H1 (cell line): Measurements from ENCODE around the gene EMX2. TPM values are rescaled to one million over a fixed set of nuclear protein-coding genes. Genes with fewer than 3 reads are reported as not detected.

ENCODE experiments used
- CTCF ChIA-PET: fragments of 300-600 bp; sonication (Branson Sonifier 250); formaldehyde crosslinking; loops from one replicate; lab custom pipeline; 2021; ENCODE audit not compliant: partially characterized antibody; lab: Charles Lee
- POLR2A ChIA-PET: fragments of 300-600 bp; sonication (Branson Sonifier 250); formaldehyde crosslinking; loops from one replicate; lab custom pipeline; 2021; ENCODE audit warnings: inconsistent platforms; ENCODE audit not compliant: partially characterized antibody; lab: Charles Lee
- DNase-seq, 2 experiments: peaks; one replicate each; pipeline versions ENCODE4 v3.0.0 to v3.0.0-alpha.2; 2010 to 2022; ENCODE audit warnings: low spot score in 2 of 2, low read depth in 1 of 2, mixed read lengths in 1 of 2
- FAIRE-seq: peaks from 2 replicates; lab custom pipeline; 2011; peaks lifted over from hg19 to GRCh38; lab: Jason Lieb, UNC
- H2AFZ ChIP-seq: 2 replicates; pipeline ENCODE4 v1.8.1; 2012; ENCODE audit warnings: low read length, inconsistent platforms
- H2AK5ac ChIP-seq: 2 replicates; pipeline ENCODE4 v1.6.1; 2013; ENCODE audit warnings: low read depth, low read length
- H2BK120ac ChIP-seq: replicated peaks from 2 replicates; pipeline ENCODE3; 2013; ENCODE audit warnings: low read depth, low read length, inconsistent platforms
- H2BK12ac ChIP-seq: 2 replicates; pipeline ENCODE4 v1.6.1; 2013; ENCODE audit warnings: low read depth, low read length
- H2BK15ac ChIP-seq: 2 replicates; pipeline ENCODE4 v1.6.1; 2013; ENCODE audit warnings: low read length
- H2BK20ac ChIP-seq: 2 replicates; pipeline ENCODE4 v1.6.1; 2013; ENCODE audit warnings: low read length
- H2BK5ac ChIP-seq: 2 replicates; pipeline ENCODE4 v1.6.1; 2013; ENCODE audit warnings: low read depth, low read length
- H3K14ac ChIP-seq: 2 replicates; pipeline ENCODE4 v1.6.1; 2013; ENCODE audit warnings: inconsistent platforms; ENCODE audit not compliant: insufficient read length
- H3K18ac ChIP-seq: 2 replicates; pipeline ENCODE4 v1.6.1; 2013; ENCODE audit warnings: low read length; ENCODE audit errors: extremely low read depth
- H3K23ac ChIP-seq: 2 replicates; pipeline ENCODE4 v1.6.1; 2013; ENCODE audit warnings: inconsistent platforms; ENCODE audit not compliant: insufficient read length
- H3K23me2 ChIP-seq: 2 replicates; pipeline ENCODE4 v1.6.1; 2013; ENCODE audit warnings: low read depth, low read length
- H3K27ac ChIP-seq: 2 replicates; pipeline ENCODE4 v1.6.1; 2011; ENCODE audit warnings: low read depth, low read length, inconsistent platforms
- H3K27me3 ChIP-seq, 4 experiments: replicated peaks in 1 of 4; 1 replicate in 1 of 4; 2 replicates in 3 of 4; pipeline versions ENCODE4 v1.6.1 to v1.8.1; 2011 to 2013; ENCODE audit warnings: low read length in 3 of 4, mild to moderate bottlenecking in 3 of 4, inconsistent platforms in 2 of 4, mixed read lengths in 2 of 4, moderate library complexity in 1 of 4; ENCODE audit not compliant: control insufficient read depth in 3 of 4, insufficient read depth in 3 of 4; ENCODE audit errors: extremely low read depth in 1 of 4
- H3K36me3 ChIP-seq, 4 experiments: 2 replicates each; pipeline versions ENCODE4 v1.6.1 to v1.8.1; 2011 to 2013; ENCODE audit warnings: mild to moderate bottlenecking in 4 of 4, low read length in 3 of 4, moderate library complexity in 2 of 4, control low read depth in 1 of 4, inconsistent platforms in 1 of 4; ENCODE audit not compliant: insufficient read depth in 4 of 4, control insufficient read depth in 2 of 4
- H3K4ac ChIP-seq: replicated peaks from 2 replicates; pipeline ENCODE3; 2013; ENCODE audit warnings: low read length, low read depth, mixed read lengths, inconsistent platforms; ENCODE audit not compliant: insufficient read length
- H3K4me1 ChIP-seq, 4 experiments: replicated peaks in 1 of 4; 1 replicate in 1 of 4; 2 replicates in 3 of 4; pipeline versions ENCODE4 v1.6.1 to v1.8.1; 2011 to 2013; ENCODE audit warnings: low read length in 3 of 4, inconsistent platforms in 2 of 4, mixed read lengths in 1 of 4; ENCODE audit not compliant: insufficient read depth in 4 of 4, control insufficient read depth in 3 of 4
- H3K4me2 ChIP-seq, 2 experiments: 2 replicates each; pipeline versions ENCODE4 v1.6.1 to v1.8.1; 2011 to 2013; ENCODE audit warnings: low read depth in 2 of 2, low read length in 2 of 2, control low read depth in 1 of 2, inconsistent platforms in 1 of 2, mild to moderate bottlenecking in 1 of 2; ENCODE audit not compliant: insufficient read depth in 1 of 2
- H3K4me3 ChIP-seq, 4 experiments: fragments of 200-600, 300-600 bp in 1 of 4; sonication (generic), shearing (Covaris generic), sonication (Bioruptor Twin) in 1 of 4; 2 replicates each; pipeline versions ENCODE4 v1.5.1 to v1.8.1; 2011 to 2016; ENCODE audit warnings: low read length in 4 of 4, low read depth in 3 of 4, control low read depth in 2 of 4, inconsistent platforms in 2 of 4, mild to moderate bottlenecking in 2 of 4, mixed read lengths in 1 of 4, moderate library complexity in 1 of 4; ENCODE audit not compliant: insufficient read depth in 2 of 4; ENCODE audit errors: extremely low read depth in 1 of 4
- H3K56ac ChIP-seq: replicated peaks from 2 replicates; pipeline ENCODE3; 2013; ENCODE audit warnings: low read depth, mild to moderate bottlenecking, mixed read lengths, low read length, inconsistent platforms; ENCODE audit not compliant: insufficient read length
- H3K79me1 ChIP-seq: 2 replicates; pipeline ENCODE4 v1.6.1; 2013; ENCODE audit warnings: low read depth, low read length, control low read depth
- H3K79me2 ChIP-seq, 2 experiments: 2 replicates each; pipeline versions ENCODE4 v1.6.1 to v1.8.1; 2012 to 2013; ENCODE audit warnings: low read length in 2 of 2, mild to moderate bottlenecking in 2 of 2, inconsistent platforms in 1 of 2; ENCODE audit not compliant: insufficient read depth in 2 of 2, control insufficient read depth in 1 of 2
- H3K9ac ChIP-seq, 4 experiments: replicated peaks in 1 of 4; 1 replicate in 1 of 4; 2 replicates in 3 of 4; pipeline versions ENCODE4 v1.6.1 to v1.8.1; 2011 to 2013; ENCODE audit warnings: low read depth in 3 of 4, low read length in 3 of 4, control low read depth in 2 of 4, mild to moderate bottlenecking in 2 of 4, moderate library complexity in 2 of 4, inconsistent platforms in 1 of 4; ENCODE audit errors: extremely low read depth in 1 of 4
- H3K9me3 ChIP-seq, 2 experiments: 2 replicates each; pipeline versions ENCODE4 v1.6.1 to v1.8.1; 2012 to 2013; ENCODE audit warnings: mild to moderate bottlenecking in 2 of 2, moderate library complexity in 2 of 2, control low read depth in 1 of 2, inconsistent platforms in 1 of 2, low read depth in 1 of 2, low read length in 1 of 2, mixed read lengths in 1 of 2; ENCODE audit not compliant: insufficient read depth in 2 of 2
- H4K20me1 ChIP-seq, 2 experiments: replicated peaks in 1 of 2; 2 replicates each; pipeline versions ENCODE3 to v1.8.1; 2011 to 2013; ENCODE audit warnings: inconsistent platforms in 2 of 2, low read length in 2 of 2, mild to moderate bottlenecking in 1 of 2; ENCODE audit not compliant: insufficient read depth in 2 of 2, control insufficient read depth in 1 of 2
- H4K5ac ChIP-seq: 2 replicates; pipeline ENCODE4 v1.6.1; 2013; ENCODE audit warnings: low read length, low read depth, mixed read lengths, inconsistent platforms; ENCODE audit not compliant: insufficient read length
- H4K8ac ChIP-seq: 2 replicates; pipeline ENCODE4 v1.8.0; 2013; ENCODE audit warnings: mild to moderate bottlenecking, moderate library complexity, low read length, inconsistent platforms; ENCODE audit not compliant: insufficient read depth; ENCODE audit errors: extremely low read depth
- H4K91ac ChIP-seq: replicated peaks from 2 replicates; pipeline ENCODE3; 2013; ENCODE audit warnings: low read length, mixed read lengths, inconsistent platforms; ENCODE audit not compliant: insufficient read length
- NANOG ChIP-seq: IDR thresholded peaks from 2 replicates; pipeline ENCODE4 v1.6.1; 2011; ENCODE audit warnings: low read length, low read depth, mild to moderate bottlenecking, inconsistent platforms; ENCODE audit not compliant: insufficient read depth, poor library complexity, severe bottlenecking
- SP4 ChIP-seq: IDR thresholded peaks from 2 replicates; pipeline ENCODE4 v1.6.1; 2012; ENCODE audit warnings: low read length, inconsistent platforms
- WGBS, 2 experiments: shearing (Covaris generic) in 1 of 2; methylation state at CpG; one replicate each; pipeline versions ENCODE4 v1.1.6 to v1.1.7; 2013 to 2015; ENCODE audit warnings: low lambda C conversion rate in 2 of 2, mixed read lengths in 2 of 2, inconsistent platforms in 1 of 2, low coverage in 1 of 2, missing lambda C conversion rate in 1 of 2; ENCODE audit not compliant: insufficient replicate concordance in 2 of 2, insufficient coverage in 1 of 2, insufficient read length in 1 of 2; ENCODE audit errors: extremely low coverage in 1 of 2, missing lambda C conversion rate in 1 of 2; 5-methylcytosine and 5-hydroxymethylcytosine counted together
- polyA plus RNA-seq, 7 experiments: library from polyadenylated mRNA; depleted of rRNA in 3 of 7; stranded (reverse) in 5 of 7; unstranded in 2 of 7; fragments of >200 nt in 5 of 7; fragments of 200-250 nt in 2 of 7; gene quantifications; 1 replicate in 5 of 7; 2 replicates in 1 of 7; 4 replicates in 1 of 7; pipeline versions ENCODE4 v1.2.1 to v1.2.3, GENCODE V29; 2011 to 2013; ENCODE audit warnings: missing spikeins in 2 of 7, mixed read lengths in 2 of 7
- total RNA-seq: library from RNA; stranded (reverse); fragmentation: NEBNext Ultra II Directional; extraction: Animal tissue kit (Norgen Biotek cat#: 25700); gene quantifications from 2 replicates; pipeline ENCODE4 v1.2.1, GENCODE V29; 2021

The EMX2 gene
- total and polyA plus RNA-seq, 2 of the 8 experiments (the other 6 are each of a cell fraction or from before 2014, with no cell fraction given), result not detected

DNA sequence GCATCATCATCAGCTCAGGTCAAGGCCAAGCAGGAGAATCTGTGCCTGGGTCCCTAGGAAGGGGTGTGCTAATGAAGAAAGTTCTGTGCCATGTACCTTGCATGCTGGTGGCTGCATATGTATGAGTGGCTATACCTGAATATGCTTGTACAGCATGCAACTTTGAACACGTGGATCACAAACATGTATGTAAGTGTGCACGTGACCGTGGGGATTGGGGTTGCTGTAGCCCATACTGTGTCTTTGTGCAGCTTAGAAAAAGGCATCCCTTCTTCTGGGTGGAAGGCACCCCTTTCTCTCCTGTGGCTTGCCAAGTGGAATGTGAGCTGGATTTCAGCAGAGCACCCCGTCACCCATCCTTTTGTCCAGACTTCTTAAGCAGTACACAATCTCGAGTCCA lies 13.8 kb downstream of the EMX2 start:
- no peak overlapping the region for H3K23ac ChIP-seq
- no peak overlapping the region for H3K14ac ChIP-seq
- no peak overlapping the region for H4K91ac ChIP-seq
- H2BK5ac ChIP-seq, result no peak overlapping the region
- POLR2A ChIA-PET, result interaction anchor here (0.9 kb wide), 1 partner anchor 703 kb away, joined by 3 read pairs; no protein-coding TSS in a partner anchor
- DNase-seq (no peak), FAIRE-seq (no peak)
- H4K8ac ChIP-seq, result no peak overlapping the region; the same call in 1 of the 2 replicates
- peaks cover 45 to 51% (median 48%) of the 10 kb centered on the region in 4 experiments for H3K27me3 ChIP-seq
- no peak overlapping the region for H2BK20ac ChIP-seq
- H3K4me2 ChIP-seq, result no peak overlapping the region
- H3K79me2 ChIP-seq, result no peaks in the 10 kb centered on the region
- CTCF ChIA-PET, result interaction anchor here (0.9 to 2.1 kb wide), 9 partner anchors 9 to 702 kb away, joined by 3 to 8 read pairs (median 3); no protein-coding TSS in a partner anchor
- no peaks in the 10 kb centered on the region for H3K9me3 ChIP-seq
- H4K20me1 ChIP-seq, result peaks cover 11 to 23% of the 10 kb centered on the region in 2 experiments
- H2BK15ac ChIP-seq, result no peak overlapping the region
- no peak overlapping the region for H2BK120ac ChIP-seq
- TF ChIP-seq NANOG (no peak), SP4 (no peak)
- no peak overlapping the region for H3K27ac ChIP-seq
- no peak overlapping the region for H3K4me3 ChIP-seq
- H3K9ac ChIP-seq, result no peak overlapping the region
- H3K4me1 ChIP-seq, result peaks cover 0 to 23% (median 12%) of the 10 kb centered on the region in 4 experiments; a peak in 6 of 7 replicates
- no peak overlapping the region for H3K56ac ChIP-seq
- H4K5ac ChIP-seq, result no peak overlapping the region
- H2BK12ac ChIP-seq, result no peak overlapping the region; the same call in 1 of the 2 replicates
- H3K79me1 ChIP-seq, result no peaks in the 10 kb centered on the region
- no peak overlapping the region for H3K4ac ChIP-seq
- H2AK5ac ChIP-seq, result no peak overlapping the region
- WGBS, 2 experiments, result 80% methylated on average over 5 of the region's 5 CpGs; no CpG with 5 or more reads in 1 of the 2 experiments
- no peak overlapping the region for H3K18ac ChIP-seq
- no peaks in the 10 kb centered on the region for H3K36me3 ChIP-seq
- H3K23me2 ChIP-seq, result peaks cover 5% of the 10 kb centered on the region
- no peak overlapping the region for H2AFZ ChIP-seq
